ENCODE results near the gene USP33. TPM values are rescaled to one million over a fixed set of nuclear protein-coding genes. Genes with fewer than 3 reads are reported as not detected.

Gene USP33
- total RNA-seq, 1 donor from 2014 or later, result 28.6 TPM

- TF ChIP-seq CTCF (IDR thresholded peaks at IDR 0.05), result no peak
- H3K4me3 ChIP-seq, result no peak overlapping the region
- no peaks in the 10 kb centered on the region for H3K9me3 ChIP-seq
- intact Hi-C loops (cut with DNase I), result no loop called here
- DNase-seq (ENCODE audit: low spot score in 2 of 2), result no peak
- no peaks in the 10 kb centered on the region for H3K36me3 ChIP-seq
- no peak overlapping the region for H3K27ac ChIP-seq
- H3K27me3 ChIP-seq, result no peaks in the 10 kb centered on the region
- peaks cover 0 to 3% of the 10 kb centered on the region in 2 donors for H3K4me1 ChIP-seq
These were observed 16.5 kb upstream of the USP33 start for GRCh38 chr1:77776007-77776700.

- Histone ChIP-seq H3K27me3 (no peaks in the 10 kb centered on the region), H3K27ac (no peak overlapping the region), H3K9me3 (no peaks in the 10 kb centered on the region), H3K4me3 (no peak overlapping the region), H3K4me1 (no peaks in the 10 kb centered on the region), H3K36me3 (no peaks in the 10 kb centered on the region)
- intact Hi-C loops (cut with DNase I), result no loop called here
- no peak for TF ChIP-seq CTCF (IDR thresholded peaks at IDR 0.05)
- no peak for DNase-seq (ENCODE audit: low spot score in 2 of 2)
These were observed 8.4 kb upstream of the USP33 start for GRCh38 chr1:77768006-77768405.

GRCh38 chr1:77762072-77762476 is 2.4 kb upstream of the USP33 start:
- Histone ChIP-seq H3K36me3 (no peaks in the 10 kb centered on the region), H3K27me3 (no peaks in the 10 kb centered on the region), H3K4me1 (peaks cover 0 to 4% of the 10 kb centered on the region in 2 donors), H3K9me3 (no peaks in the 10 kb centered on the region), H3K27ac (no peak overlapping the region), H3K4me3 (no peak overlapping the region)
- intact Hi-C loops (cut with DNase I), result no loop called here
- no peak for TF ChIP-seq CTCF (IDR thresholded peaks at IDR 0.05)
- DNase-seq (ENCODE audit: low spot score in 2 of 2), result no peak

GRCh38 chr1:77757603-77758002 is 2.0 kb downstream of the USP33 start:
- Histone ChIP-seq H3K9me3 (no peaks in the 10 kb centered on the region), H3K4me3 (peak overlapping the region; percentile 90 to 96), H3K27ac (peak overlapping the region in 1 of 2 donors; percentile 89), H3K27me3 (no peaks in the 10 kb centered on the region), H3K4me1 (peaks cover 0 to 4% of the 10 kb centered on the region in 2 donors), H3K36me3 (no peaks in the 10 kb centered on the region)
- no peak for TF ChIP-seq CTCF (IDR thresholded peaks at IDR 0.05)
- intact Hi-C loops (cut with DNase I), result loop anchor here (2.0 to 10.0 kb wide), 4 partner anchors 75 to 357 kb away; partner anchors contain the start of genes FUBP1 and ZZZ3
- no peak for DNase-seq (ENCODE audit: low spot score in 2 of 2)

GRCh38 chr1:77757066-77757584 is 2.5 kb downstream of the USP33 start:
- H3K36me3 ChIP-seq, result no peaks in the 10 kb centered on the region
- H3K27me3 ChIP-seq, result no peaks in the 10 kb centered on the region
- H3K4me3 ChIP-seq, result peak overlapping the region in 1 of 2 donors; percentile 96
- H3K27ac ChIP-seq, result peak overlapping the region in 1 of 2 donors; percentile 89
- TF ChIP-seq CTCF (IDR thresholded peaks at IDR 0.05), result no peak
- intact Hi-C loops (cut with DNase I), result loop anchor here (5.0 to 10.0 kb wide), 3 partner anchors 75 to 358 kb away; partner anchors contain the start of gene ZZZ3
- H3K9me3 ChIP-seq, result no peaks in the 10 kb centered on the region
- no peak for DNase-seq (ENCODE audit: low spot score in 2 of 2)
- peaks cover 0 to 4% of the 10 kb centered on the region in 2 donors for H3K4me1 ChIP-seq
